Fibroblast of villous mesenchyme (primary cell): ENCODE results near the gene WDR37. TPM values are rescaled to one million over a fixed set of nuclear protein-coding genes. Genes with fewer than 3 reads are reported as not detected.

ENCODE experiments used
- DNase-seq: peaks from one replicate; pipeline ENCODE4 v3.0.0-alpha.2; 2010; ENCODE audit warnings: low read depth
- H3K4me3 ChIP-seq: 2 replicates; pipeline ENCODE4 v1.5.1; 2011; ENCODE audit warnings: low read depth, mild to moderate bottlenecking, low read length
- CTCF ChIP-seq: IDR thresholded peaks from 2 replicates; pipeline ENCODE4 v1.5.1; 2012; ENCODE audit warnings: low read depth, mild to moderate bottlenecking, low read length; ENCODE audit not compliant: insufficient read depth
- total RNA-seq: library from RNA; depleted of rRNA; stranded (reverse); fragments of >200 nt; gene quantifications from 2 replicates; pipeline ENCODE4 v1.2.3, GENCODE V29; 2012

WDR37 gene
- total RNA-seq, 1 donor = 27.2 TPM

GRCh38 chr10:1109795-1110673 lies 53.8 kb downstream of the WDR37 start:
- TF ChIP-seq CTCF = peak; percentile 76
- peak; percentile 78 for DNase-seq
- H3K4me3 ChIP-seq = no peak overlapping the region

GRCh38 chr10:1110674-1111119 lies 54.5 kb downstream of the WDR37 start:
- no peak overlapping the region for H3K4me3 ChIP-seq
- no peak for TF ChIP-seq CTCF
- no peak for DNase-seq

GRCh38 chr10:1114315-1114714 lies 58.1 kb downstream of the WDR37 start:
- TF ChIP-seq CTCF = no peak
- DNase-seq = no peak
- no peak overlapping the region for H3K4me3 ChIP-seq

GRCh38 chr10:1114719-1115606 lies 58.8 kb downstream of the WDR37 start:
- TF ChIP-seq CTCF = no peak
- no peak for DNase-seq

GRCh38 chr10:1115607-1115955 lies 59.4 kb downstream of the WDR37 start:
- TF ChIP-seq CTCF = no peak
- no peak for DNase-seq
- no peak overlapping the region for H3K4me3 ChIP-seq

More at GRCh38 chr10:1114719-1115606, 58.8 kb downstream of the WDR37 start:
- H3K4me3 ChIP-seq = no peak overlapping the region

- no peak for DNase-seq
- H3K4me3 ChIP-seq = no peak overlapping the region
- TF ChIP-seq CTCF = no peak
Measured at GRCh38 chr10:1116051-1116450, 59.9 kb downstream of the WDR37 start.
